Fibroblast of mammary gland (primary cell): Measurements from ENCODE around the gene TBC1D21.

Source experiments
- DNase-seq: peaks from one replicate; pipeline ENCODE4 v3.0.0-alpha.2; 2010; ENCODE audit warnings: low read depth
- H3K4me3 ChIP-seq: 2 replicates; pipeline ENCODE4 v1.5.1; 2011; ENCODE audit warnings: low read depth, mild to moderate bottlenecking, low read length, moderate library complexity; ENCODE audit not compliant: control insufficient read depth
- CTCF ChIP-seq: conservative IDR thresholded peaks from 2 replicates; pipeline ENCODE4 v1.5.1; 2011; ENCODE audit warnings: low read depth, low read length, inconsistent platforms; ENCODE audit not compliant: control insufficient read depth, insufficient read depth

Gene TBC1D21

GRCh38 chr15:73866481-73866880, 6.9 kb upstream of the TBC1D21 start:
- no peak overlapping the region for H3K4me3 ChIP-seq
- no peak for TF ChIP-seq CTCF
- no peak for DNase-seq

DNA sequence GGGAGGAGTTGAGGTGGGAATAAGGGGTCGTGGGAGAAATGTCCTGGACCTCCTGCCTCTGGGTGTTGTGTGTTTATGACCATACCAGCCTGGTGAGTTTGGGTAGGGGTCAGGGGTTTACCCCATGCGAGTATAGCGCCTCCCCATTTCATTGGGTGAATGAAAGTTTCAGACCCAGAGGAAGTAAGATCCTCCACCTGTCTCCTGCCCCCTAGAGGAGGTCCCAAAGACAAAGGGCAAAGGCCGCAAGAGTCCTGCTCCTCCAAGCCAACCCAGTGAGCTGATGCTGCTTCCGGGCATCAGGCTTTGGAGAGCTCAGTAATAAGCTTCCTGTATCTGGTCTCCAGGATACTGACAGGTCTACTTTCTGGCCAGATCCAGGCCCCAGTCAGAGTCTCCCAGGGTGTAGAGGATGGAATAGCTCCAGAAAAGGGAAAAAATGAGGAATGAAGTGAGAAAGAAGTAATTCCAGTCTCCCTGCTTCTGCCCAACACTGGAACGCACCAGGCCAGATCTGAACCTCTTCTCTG, 6.4 kb upstream of the TBC1D21 start:
- no peak for TF ChIP-seq CTCF
- DNase-seq = no peak
- no peak overlapping the region for H3K4me3 ChIP-seq

GRCh38 chr15:73867426-73867825, 5.9 kb upstream of the TBC1D21 start:
- TF ChIP-seq CTCF = no peak
- no peak for DNase-seq
- no peak overlapping the region for H3K4me3 ChIP-seq

DNA sequence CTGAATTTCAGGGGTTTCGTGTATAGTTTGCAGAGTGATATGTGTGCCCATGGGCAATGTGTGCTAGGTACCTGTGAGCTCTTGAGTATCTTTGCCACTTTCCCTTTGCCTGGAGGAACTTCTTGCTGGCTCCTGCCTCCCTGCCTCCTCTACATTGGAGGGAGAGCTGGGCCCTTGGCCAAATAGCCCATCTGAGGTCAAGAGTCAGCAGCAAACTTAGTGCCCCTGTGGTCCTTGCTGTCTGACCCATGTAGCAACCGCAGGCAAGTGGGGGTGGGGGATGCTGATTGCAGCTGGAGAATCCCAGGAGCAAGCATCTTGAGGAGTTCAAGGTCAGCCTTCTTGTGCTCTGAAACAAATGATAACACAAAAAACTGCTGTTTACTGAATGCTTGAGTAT, 5.4 kb upstream of the TBC1D21 start:
- H3K4me3 ChIP-seq = no peak overlapping the region
- TF ChIP-seq CTCF = no peak
- no peak for DNase-seq

GRCh38 chr15:73869216-73869995, 4.0 kb upstream of the TBC1D21 start:
- DNase-seq = no peak
- no peak for TF ChIP-seq CTCF
- no peak overlapping the region for H3K4me3 ChIP-seq

- TF ChIP-seq CTCF = no peak
- H3K4me3 ChIP-seq = no peak overlapping the region
- peak; percentile 42 for DNase-seq
These were observed 2.5 kb upstream of the TBC1D21 start for GRCh38 chr15:73870700-73871408.

GRCh38 chr15:73872346-73872745, 1.0 kb upstream of the TBC1D21 start:
- no peak for TF ChIP-seq CTCF
- peak; percentile 71 for DNase-seq
- no peak overlapping the region for H3K4me3 ChIP-seq
